GM21737 (cell line): ENCODE measurements around the gene EPHA10.
"Not testable (repeated sequence)": the region's sequence is repeated elsewhere in the genome, so short reads cannot be mapped to it uniquely, and the experiment has no call there.

Experiments used
- ATAC-seq: cut with Tn5 transposase; IDR thresholded peaks from one replicate; pipeline ENCODE4 v1.9.1; 2021; ENCODE audit warnings: mild to moderate bottlenecking, moderate library complexity; ENCODE audit not compliant: unreplicated experiment

The EPHA10 gene

DNA sequence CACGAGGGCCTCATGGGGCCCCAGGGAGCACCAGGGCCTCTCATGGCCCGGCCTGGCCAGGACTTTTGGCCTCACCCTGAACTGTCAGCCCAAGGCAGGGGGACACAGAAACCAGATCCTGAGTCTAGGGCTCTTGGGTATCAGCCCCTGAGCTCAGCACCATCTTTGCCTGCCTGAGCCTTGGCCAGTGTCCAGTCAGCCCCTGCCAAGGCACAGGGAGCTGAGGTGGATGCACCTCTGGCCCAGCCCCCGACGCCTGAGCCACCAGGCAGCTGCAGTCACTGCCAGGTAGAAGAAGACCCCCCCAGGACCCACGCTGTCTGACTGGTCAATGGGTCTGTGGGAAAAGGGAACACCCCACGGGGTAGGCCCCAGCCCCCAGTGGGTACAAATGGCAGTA, 47.3 kb downstream of the EPHA10 start:
- no peak for ATAC-seq

DNA sequence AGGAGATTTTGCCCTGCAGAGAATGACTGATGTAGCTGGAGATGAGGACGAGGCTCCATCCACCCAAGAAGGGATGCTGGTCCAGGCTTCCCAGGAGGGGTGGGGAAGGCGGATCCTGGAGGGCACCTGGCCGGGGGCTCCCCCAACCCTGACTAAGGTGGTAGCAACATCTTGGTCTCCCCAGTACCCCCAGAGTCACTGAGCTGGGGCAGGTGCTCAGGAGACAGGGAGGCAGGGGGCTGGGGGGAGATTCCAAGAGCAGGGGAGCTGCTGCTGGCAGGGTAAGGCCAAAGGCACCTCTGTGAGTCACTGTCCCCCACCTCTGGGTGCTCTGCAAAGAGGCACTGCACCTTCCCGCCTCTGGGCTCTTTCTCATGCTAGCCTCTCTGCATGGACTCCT, 48.6 kb downstream of the EPHA10 start:
- ATAC-seq: no peak

DNA sequence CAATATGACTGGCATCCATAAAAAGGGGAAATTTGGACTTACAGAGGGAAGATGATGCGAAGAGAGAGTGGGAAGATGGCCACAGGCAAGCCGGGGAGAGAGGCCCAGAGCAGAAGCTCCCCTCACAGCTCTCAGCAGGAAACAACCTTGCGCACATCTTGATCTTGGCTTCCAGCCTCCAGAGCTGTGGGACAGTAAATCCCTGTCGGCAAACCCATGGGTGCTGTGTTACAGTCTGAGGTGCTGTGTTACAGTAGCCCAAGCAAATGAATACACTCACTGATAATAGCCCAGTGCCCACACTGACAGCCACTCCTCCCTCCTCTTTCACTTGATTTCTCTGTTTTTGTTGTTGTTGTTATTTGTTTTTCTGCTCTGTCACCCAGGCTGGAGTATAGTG, 50.2 kb downstream of the EPHA10 start:
- no peak for ATAC-seq

DNA sequence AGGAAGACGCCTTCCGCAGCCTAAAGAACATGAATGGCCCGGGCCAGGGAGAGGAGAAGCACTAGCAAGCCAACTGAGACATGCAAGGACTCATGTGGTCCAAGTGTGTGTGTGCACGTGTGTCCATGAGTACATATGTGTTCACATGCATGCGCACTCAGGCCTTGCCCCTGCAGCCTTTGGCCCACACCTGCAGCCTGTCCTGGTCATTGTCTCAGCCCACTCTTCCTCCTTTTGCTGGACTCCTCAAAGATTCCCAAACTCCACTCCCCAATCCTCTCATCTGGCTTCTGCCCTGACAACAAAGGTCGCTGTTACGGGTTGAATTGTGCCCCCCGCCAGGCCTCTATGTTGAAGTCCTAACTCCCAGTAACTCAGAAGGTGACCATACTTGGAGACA, 50.7 kb downstream of the EPHA10 start:
- ATAC-seq: no peak

DNA sequence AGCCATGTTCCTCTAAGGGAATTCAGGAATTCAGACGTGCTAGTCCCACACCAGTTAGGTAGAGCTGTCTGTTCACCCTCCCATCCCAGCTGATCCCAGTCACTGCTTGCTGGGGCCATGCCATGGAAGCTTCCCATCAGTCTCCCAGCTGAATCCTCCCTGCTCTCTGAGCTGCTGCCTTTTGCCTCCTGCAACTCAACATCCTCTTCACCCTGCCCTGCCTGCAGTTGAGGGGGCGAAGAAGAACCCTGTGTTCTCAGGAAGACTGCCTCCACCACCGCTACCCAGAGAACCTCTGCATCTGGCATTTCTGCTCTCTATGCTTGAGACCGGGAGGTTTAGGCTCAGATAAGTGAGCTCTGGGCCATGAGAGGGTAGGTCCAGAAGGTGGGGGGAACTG, 56.4 kb downstream of the EPHA10 start:
- no peak for ATAC-seq

DNA sequence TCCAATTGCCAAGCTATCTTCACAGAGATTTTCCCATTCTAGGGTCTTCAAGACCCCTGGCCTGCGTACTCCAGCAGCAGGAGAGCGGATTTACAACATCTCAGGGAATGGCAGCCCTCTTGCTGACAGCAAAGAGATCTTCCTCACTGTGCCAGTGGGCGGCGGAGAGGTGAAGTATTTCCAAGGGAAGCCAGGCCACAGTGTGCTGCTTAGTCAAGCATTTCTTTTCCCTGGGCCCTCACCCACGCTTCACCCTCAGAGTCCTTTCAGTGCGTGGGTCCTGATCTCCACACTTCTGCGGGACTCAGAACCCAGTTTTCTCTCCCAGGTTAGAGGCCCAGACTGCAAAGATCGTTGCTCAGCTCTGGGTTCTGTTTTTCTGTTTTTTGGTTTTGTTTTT, 59.5 kb downstream of the EPHA10 start:
- ATAC-seq: no peak

DNA sequence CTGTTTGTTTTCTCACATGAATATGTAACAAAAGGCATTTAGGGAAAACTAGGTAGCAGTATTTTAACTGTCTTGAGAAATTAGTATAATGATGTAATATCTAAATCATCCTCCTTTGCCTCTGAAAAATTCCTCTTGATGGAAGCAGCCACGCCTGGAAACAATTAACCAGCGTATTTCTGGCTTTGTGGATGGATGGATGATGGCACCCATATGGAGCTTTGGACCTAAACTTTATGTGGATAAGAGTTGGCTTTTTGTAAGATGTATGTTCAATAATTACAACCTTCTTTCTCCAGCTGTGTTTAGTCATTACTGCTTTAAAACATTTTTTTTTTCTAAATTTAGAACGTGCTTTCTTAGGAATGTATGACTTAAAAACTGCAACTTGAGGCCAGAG, 60.0 kb downstream of the EPHA10 start:
- ATAC-seq: no peak

DNA sequence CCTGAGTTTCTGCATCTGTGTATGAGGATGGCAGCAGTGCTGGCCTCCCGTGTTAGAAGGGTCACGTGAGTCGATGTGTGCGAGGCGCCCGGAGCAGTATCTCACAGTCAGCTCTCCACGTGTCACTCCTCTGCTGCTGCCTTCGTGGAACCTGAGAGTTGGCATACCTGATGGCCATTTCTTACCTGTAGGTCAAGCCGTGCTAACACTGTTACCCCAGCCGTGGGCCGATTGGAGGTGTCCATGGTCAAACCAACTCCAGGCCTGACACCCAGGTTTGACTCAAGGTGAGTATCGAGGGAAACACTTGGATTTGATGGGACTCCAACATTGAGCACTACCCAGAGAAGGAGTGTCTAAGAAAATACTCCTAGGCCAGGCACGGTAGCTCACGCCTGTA, 61.9 kb downstream of the EPHA10 start:
- ATAC-seq: no peak

DNA sequence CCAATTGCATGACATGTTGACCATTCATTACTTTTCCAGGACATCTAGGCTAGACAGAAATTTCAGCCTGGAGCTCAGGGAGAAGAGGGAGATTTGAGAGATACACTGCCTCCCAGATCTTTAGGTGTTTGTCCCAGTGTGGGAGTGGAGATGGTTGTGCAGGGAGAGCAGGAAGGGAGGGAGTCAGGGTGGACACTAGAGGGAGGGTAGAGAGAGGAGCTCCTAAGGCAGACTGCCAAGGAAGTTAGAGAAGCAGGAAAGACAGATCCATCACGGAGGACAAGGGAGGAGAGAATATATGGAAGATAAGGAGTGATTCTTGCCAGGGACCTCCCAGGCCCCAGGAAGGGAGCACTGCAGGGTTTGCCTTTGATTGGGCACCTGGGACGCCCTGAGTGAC, 63.9 kb downstream of the EPHA10 start:
- ATAC-seq: no peak

DNA sequence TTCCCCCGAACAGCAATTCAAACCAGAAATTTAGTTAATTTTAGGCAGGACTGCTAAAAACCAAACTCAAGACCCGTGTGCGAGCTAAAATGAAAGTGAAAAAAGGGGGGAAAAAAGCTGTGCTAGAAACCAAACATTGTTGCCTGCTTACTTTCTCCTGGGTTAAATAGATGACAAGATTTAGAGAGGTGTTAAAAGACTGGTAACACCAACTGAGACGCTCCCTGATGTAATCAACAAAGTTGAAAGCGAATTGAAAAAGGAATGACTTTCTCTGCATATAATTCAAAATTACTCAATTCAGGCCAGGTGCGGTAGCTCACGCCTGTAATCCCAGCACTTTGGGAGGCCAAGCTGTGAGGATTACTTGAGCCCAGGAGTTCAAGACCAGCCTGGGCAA, 65.8 kb downstream of the EPHA10 start:
- ATAC-seq: no peak

DNA sequence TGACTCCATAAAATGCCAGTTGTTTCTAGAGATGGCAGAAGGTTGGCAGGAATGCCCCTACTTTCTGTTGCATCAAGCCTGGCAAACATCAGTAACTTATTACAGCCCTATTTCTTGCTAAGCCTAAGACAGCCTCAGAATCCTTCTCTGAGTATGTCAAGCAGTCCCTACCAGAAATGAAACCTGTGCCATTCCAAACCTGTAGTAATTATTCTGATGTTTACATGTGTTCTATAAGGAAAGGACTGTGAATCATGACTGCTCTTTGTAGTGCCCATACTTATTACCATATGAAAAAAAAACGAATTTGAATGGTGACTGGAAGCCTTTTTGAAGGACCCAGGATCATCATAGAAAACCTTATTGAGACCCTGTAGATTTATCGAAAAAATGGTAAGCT, 67.2 kb downstream of the EPHA10 start:
- no peak for ATAC-seq

DNA sequence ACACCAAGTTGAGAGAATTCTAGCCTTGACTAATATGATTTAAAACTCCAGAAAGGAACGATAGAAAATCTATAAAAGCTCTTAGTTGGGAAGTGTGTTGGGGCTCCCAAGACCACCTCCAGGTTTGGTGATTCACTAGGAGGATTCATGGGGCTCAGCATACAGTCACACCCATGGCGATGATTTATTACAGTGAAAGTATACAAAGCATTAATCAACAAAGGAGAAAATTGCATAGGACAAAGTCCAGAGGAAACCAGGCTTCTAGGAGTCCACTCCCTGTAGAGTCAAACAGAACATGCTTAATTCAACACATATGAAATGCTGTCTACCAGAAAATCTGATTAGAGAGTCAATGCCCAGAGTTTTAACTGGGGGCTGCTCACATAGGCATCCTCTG, 67.8 kb downstream of the EPHA10 start:
- no peak for ATAC-seq

DNA sequence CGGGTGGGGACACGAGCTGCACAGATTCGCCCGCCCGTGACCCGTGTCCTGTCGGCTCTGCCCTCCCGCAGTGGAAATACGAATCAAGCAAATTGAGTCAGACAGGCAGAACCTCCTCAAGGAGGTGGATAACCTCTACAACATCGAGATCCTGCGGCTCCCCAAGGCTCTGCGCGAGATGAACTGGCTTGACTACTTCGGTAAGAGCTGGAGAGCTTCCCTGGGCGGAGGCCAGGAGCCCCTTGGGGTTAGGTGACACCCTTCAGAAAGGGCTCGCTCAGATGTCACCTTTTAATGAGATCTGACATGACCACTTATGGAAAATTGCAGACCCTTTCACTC, 72.1 kb downstream of the EPHA10 start:
- no peak for ATAC-seq

DNA sequence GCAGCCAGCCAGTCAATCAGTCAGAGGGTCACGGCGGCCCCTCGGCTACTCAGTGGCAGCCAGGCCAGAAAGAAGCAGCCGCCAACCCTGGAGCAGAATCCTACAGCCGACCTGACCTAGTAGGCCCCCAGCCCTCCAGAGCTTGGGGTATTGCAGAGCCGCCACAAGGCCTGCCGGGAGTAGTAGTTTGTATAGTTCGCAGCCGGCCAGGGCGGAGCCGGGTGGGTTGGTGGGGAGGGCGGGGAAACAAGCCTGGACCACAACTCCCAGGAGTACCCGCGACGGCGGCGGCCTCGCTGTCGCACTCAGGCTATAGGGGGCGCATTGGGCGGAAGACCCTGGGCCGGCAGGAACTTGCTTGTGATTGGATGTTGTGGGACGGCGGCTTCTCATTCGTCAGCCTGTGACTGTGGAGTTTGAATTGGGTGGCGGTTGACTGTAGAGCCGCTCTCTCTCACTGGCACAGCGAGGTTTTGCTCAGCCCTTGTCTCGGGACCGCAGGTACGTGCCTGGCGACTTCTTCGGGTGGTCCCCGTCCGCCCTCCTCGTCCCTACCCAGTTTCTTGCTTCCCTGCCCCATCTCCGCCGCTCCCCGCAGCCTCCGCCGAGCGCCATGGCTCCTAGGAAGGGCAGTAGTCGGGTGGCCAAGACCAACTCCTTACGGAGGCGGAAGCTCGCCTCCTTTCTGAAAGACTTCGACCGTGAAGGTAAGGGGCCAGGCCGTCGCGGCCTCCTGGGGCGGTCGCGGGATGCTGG, 72.7 kb downstream of the EPHA10 start, which contains the start of gene CDCA8:
Gene CDCA8 (plus strand): TSS at position 439 of the 756 bp plus-strand sequence. CDS start 175 bp downstream, at position 614.
- peak; percentile 73 for ATAC-seq

DNA sequence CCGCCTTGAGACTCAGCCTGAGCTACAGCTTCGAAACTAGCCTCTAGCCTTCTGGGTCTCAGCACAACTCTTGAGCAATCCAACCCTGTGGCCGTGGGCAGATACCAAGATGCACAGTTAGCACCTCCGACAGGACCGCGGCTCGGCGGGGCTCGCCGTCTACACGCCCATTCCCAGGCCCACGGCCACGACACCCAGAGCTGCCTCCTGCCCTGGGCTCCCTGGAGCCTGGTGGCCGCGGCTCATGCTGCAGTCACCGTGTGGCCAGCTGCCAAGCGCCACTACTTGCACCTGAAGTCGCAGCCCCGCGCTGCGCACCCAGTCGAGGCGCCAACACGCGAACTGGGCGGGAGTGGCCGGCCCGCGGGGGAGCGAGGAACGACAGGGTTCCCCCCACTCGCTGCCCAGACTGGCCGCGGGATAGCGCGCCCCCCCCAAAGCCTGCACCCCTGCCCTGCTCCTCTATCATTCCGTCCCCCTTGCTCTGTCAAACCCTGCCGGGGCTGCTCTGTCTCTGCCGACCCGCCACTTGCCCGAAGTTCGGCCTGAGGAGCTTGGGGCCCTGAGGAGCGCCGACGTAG, 73.3 kb downstream of the EPHA10 start:
- ATAC-seq: peak; percentile 13

DNA sequence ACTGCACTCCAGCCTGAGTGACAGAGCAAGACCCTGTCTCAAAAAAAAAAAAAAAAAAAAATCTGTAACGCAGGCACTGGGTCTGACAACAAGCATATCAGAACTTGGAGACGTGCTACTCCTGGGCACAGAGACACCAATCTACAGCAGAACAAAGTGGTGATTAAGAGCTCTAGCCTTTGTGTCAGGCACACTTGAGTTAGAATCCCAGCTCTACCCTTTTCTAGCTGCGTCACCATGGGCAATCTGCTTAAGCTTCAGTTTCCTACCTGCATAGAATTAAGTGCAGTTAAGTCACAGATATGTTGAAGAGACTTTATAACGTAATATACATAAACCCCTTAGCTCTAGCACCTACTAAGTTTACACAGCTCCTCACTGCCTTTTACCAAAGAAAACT, 76.0 kb downstream of the EPHA10 start:
- no peak for ATAC-seq

DNA sequence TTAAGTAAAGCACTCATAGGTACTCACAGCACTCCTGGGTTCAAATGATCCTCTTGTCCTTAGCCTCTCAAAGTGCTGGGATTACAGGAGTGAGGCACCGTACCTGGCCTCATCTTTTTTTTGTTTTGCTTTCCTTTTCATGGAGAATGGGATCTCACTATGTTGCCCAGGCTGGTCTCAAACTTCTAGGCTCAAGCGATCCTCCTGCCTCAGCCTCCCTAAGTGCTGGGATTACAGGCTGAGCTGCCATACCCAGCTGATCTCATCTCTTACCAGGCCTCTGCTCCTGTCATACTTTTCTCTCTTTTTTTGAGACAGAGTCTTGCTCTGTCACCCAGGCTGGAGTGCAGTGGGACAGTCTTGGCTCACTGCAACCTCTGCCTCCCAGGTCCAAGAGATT, 77.2 kb downstream of the EPHA10 start:
- ATAC-seq: not testable (repeated sequence)

DNA sequence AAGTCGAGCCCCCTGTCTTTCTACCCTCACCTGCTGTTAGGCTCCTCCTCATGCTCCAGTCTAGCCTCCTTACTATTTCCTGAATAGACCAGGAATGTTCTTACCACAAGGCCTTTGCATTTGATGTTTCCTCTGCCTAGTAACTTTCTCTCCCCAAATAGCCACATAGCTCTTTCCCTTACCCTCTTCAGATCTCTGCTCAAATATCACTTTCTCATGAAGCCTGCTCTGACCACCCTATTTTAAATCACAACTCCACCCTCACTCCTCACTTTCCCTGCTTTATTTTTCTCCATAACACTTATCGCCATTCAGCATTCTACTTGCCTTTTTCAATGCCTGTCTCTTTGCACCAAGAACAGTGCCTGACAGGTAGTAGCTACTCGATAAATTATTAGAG, 79.2 kb downstream of the EPHA10 start:
- ATAC-seq: no peak

DNA sequence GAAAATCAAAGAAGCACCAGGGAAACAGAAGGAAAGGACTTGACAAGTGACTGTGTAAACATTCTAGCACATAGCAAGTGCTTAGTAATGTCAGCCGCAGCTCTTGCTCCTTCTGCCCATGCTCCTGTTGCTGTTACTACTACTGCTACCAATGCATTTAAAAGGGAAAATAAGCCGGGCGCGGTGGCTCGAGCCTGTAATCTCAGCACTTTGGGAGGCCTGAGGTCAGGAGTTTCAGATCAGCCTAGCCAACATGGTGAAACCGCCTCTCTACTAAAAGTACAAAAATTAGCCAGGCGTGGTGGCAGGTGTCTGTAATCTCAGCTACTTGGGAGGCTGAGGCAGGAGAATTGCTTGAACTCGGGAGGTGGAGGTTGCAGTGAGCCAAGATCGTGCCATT, 80.7 kb downstream of the EPHA10 start:
- not testable (repeated sequence) for ATAC-seq

DNA sequence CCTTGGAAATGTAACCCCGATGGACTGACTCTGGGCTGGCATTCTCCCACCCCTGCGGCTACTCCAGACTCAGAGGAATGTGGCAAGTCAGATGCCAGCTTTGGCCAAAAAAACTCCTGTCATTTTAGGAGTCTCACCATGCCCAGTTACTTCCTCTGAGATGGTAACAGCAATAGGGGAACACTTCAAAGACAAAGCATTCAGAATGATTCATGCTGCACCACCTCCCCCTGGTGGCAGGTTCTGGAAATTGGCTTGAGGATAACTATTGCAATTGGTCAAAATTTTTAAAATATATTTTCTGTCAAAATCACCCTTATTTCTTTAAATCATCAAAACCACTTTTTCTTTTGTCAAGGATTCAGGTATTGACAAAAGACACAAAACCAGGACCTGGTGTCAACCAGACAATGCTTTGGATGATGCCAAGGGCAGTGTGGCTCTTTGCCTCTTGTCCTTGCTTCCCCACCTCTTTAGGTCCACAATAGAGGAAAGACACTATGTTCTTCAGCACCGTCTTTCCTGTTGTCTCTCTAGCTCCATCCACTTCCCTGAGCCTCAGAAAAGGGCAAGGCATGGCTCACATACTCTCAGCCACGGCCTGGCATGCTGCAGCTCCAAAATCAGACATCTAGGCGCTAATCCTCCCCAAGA, 82.5 kb downstream of the EPHA10 start:
- no peak for ATAC-seq

DNA sequence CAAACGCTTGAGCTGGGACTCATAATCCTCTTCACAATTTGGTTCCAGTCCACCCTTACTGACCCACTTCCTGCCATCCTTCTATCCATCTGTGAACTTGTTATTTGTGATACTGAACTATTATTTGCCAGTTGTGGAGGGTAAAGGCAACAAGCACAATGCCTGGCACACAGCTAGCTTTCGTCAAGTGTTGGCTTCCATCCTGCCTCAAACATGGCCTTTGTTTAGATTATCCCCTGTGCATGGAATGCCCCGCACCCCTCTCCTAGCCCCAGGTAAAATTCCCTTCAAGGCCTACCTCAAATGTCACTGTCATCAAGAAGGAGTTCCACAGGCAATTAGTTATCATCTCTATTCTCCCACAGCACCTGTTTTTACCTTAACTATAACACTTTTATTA, 84.0 kb downstream of the EPHA10 start:
- ATAC-seq: no peak

DNA sequence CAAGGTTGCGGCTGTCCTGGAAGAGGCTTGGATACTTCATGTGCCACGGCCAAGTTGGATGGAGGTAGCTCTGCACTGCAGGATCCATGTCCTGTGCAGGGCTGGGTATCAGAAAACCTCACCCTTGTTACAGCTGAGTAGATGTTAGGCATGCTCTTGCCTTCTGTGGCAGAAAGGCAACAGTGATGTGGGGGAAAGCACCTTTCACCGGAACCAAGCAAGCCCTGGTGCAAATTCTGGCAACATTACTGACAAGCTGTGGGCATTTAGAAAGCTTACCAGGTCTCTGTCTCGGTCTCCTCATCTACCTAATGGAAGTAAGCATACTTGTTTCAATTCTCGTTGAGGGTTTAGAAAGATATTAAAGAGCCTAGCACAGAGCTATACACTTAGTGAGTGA, 87.1 kb downstream of the EPHA10 start:
- ATAC-seq: no peak

DNA sequence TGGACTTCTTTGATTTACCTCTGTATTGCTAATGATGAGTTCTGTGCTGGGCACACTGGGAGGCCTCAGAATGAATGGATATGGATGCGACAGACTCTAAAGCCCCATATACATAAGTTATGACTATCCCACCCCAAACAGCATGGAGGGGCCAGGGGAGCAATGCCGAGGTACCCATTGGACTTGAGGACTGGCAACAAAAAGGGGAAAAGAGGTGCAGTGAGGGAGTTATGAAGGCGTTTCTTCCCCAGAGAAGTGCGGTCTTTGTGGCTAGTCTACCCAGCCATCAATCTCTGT, 87.8 kb downstream of the EPHA10 start:
- ATAC-seq: no peak
